GM19455 (cell line): ENCODE results near the gene RFX4.
"Not testable (repeated sequence)": the region's sequence is repeated elsewhere in the genome, so short reads cannot be mapped to it uniquely, and the experiment has no call there.

Experiments
- ATAC-seq: cut with Tn5 transposase; IDR thresholded peaks from one replicate; pipeline ENCODE4 v1.9.1; 2021; ENCODE audit not compliant: unreplicated experiment

Gene RFX4

GRCh38 chr12:106590601-106591000 lies 7.8 kb downstream of the RFX4 start:
- no peak for ATAC-seq

DNA sequence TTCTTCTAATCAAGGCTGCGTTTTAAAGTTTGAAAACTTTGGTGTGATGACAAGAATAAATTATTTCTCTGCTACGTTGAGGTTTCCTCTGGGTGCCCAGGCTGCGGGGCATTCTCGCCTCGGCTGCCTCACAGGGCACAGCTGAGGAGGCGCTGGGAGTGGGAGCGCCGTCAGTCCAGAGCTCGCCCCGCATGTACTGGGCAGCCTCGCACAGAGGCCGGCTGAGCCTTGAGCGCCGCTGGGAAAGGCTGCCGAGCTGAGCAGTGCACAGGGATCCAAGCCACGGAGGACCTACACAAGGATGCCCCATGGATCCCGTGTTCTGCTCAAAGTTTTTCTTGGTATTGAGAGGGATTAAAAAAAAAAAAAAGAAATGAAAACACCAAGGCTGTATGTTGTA lies 11.6 kb downstream of the RFX4 start:
- ATAC-seq, result no peak

DNA sequence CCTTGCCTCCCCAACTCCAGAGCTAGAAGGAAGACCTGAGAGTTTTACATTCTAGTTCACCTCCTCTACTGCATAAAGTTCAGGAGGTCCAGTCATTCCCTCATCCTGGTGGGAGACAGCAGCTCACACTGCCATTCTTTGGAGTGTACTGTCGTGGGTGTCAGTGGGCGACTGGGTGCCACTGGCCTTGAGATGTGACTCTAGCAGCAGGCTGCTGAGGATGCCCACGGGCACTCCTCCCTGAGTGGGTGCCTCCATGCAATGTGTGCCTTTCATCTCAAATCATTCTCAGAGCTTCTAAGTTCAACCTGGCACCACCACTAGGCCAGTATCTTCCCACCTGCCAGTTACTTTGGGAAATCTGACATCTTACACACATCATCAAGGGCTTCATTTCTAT lies 12.5 kb downstream of the RFX4 start:
- ATAC-seq, result no peak

GRCh38 chr12:106598003-106598402 lies 15.2 kb downstream of the RFX4 start:
- ATAC-seq, result no peak

GRCh38 chr12:106599302-106599701 lies 16.5 kb downstream of the RFX4 start:
- no peak for ATAC-seq

DNA sequence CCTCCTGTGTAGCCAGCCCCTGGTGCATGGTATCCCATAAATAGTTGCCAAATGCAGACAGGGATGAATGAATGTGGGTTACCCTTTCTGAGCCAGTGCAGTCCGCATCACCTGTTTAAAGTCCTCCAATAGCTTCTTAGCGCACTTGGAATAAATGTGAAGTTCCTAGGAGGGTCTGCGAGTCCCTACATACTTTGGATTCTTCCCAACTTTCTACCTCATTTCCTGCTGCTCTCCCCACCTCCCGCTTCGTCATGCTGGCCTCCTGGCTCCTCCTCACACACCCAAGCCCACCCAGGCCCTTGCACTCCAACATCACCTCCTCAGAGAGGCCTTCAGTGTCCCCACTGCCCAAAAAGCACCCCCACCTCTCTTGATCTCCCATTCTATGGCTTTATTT lies 17.7 kb downstream of the RFX4 start:
- no peak for ATAC-seq

DNA sequence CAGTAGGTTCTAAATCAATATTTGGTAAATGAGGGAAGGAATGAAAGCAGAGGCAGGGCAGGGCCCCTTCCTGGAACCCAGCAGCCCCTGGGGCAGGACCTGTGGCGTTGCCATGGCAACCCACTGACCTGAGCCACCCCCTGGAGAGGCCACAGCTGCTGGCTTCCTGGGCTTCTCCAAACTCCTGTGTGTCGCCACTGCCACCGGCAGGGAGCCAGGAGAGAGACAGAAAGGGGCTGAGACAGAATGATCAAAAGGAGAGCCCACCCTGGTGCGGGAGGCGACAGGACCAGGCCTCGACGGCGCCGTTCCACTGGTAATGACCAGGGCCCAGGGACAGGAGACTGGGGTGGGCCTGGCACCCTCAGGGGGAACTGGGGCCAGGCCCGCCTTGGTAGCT lies 18.2 kb downstream of the RFX4 start:
- no peak for ATAC-seq

DNA sequence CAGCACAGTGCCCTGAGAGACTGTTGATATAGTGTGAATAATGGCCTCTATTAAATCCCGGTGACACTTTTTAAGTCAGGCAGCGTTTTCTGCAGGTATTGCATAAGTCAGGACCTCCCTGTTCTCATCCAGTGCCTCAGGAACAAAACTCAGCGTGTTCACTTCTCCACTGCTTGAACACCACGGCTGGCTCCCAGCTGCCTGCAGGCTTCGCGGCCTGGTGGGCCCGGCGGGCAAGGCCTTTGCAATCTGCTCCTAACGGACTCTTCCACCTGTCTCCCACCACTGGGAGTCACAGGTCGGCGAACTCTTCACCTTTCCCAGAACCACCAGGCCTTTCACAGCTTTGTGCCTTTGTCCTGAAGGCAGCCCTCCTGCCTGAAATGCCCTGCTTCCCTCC lies 18.7 kb downstream of the RFX4 start:
- no peak for ATAC-seq

GRCh38 chr12:106602076-106602475 lies 19.3 kb downstream of the RFX4 start:
- ATAC-seq, result no peak

DNA sequence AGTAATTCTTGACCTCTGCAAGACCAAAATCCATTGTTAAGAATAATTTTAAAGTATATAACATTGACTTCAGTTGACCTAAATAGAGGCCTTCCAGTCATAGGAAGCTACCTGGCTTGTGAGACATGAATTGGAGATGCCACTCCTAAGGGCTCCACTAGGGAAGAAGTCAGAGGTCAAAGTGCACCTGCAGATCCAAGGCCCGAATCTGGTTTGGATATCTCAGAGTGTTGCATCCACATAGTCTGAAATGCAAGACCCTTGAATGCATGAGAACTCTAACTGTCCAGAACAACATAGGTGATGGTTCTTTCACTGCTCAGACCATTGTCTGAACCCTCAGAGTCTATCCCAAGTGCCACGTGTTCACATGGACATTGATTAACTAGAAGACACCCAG lies 22.4 kb downstream of the RFX4 start:
- no peak for ATAC-seq

- ATAC-seq, result not testable (repeated sequence)
Observed at GRCh38 chr12:106620588-106620987, 37.8 kb downstream of the RFX4 start.

GRCh38 chr12:106625976-106626375 lies 43.2 kb downstream of the RFX4 start:
- ATAC-seq, result no peak

GRCh38 chr12:106629797-106630659 lies 47.2 kb downstream of the RFX4 start:
- no peak for ATAC-seq

- ATAC-seq, result no peak
Observed at GRCh38 chr12:106631150-106631549, 48.3 kb downstream of the RFX4 start.

DNA sequence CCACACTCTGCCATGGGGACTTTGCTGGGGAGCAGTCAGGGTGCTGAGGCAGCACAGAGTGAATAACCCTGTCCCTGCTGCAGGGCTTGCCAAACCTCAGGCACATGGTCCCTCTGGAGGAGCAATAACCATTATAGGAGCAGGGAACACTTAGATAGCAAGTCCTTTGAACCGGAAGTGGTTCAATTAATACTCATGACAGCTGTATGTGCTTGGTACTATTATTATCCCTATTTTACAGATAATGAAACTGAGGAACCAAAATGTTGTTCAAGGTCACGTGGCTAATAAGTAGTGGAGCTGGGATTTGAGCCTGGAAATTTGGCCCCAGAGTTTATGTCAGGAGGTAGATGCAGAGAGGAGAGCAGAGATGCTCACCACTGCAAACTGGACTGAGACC lies 49.0 kb downstream of the RFX4 start:
- no peak for ATAC-seq

GRCh38 chr12:106632797-106633450 lies 50.1 kb downstream of the RFX4 start:
- no peak for ATAC-seq

GRCh38 chr12:106633451-106633823 lies 50.6 kb downstream of the RFX4 start:
- ATAC-seq, result no peak

DNA sequence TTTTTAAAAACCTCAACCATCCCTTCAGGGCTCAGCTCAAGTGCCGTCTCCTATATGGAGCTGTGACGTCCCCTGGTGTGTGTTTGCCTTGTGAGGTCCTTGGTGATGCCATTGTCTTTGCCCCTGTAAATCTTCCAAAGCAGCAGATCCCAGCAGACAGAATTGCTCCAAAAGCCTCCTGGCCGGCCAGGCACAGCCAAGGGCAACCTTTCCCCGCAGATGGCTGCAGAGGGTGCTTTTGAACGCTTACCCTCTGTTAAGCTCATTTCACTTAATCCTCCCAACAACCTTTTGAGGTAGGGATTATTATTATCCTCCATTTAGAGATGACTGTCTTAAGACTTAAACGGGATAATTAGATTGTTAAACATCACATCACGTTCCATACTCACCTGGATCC lies 51.4 kb downstream of the RFX4 start:
- ATAC-seq, result no peak

- ATAC-seq, result no peak
Observed at GRCh38 chr12:106643000-106643399, 60.2 kb downstream of the RFX4 start.

GRCh38 chr12:106644335-106645073 lies 61.7 kb downstream of the RFX4 start:
- ATAC-seq, result no peak

- ATAC-seq, result no peak
Observed at GRCh38 chr12:106645074-106645421, 62.2 kb downstream of the RFX4 start.
